Measurements from ENCODE around the gene FAR2.
"Not testable (repeated sequence)": the region's sequence is repeated elsewhere in the genome, so short reads cannot be mapped to it uniquely, and the experiment has no call there.

The FAR2 gene

GRCh38 chr12:29385194-29385593 lies 236.1 kb downstream of the FAR2 start:
- H3K9ac ChIP-seq (ENCODE audit: low read length); H3K4me3 ChIP-seq (ENCODE audit: low read length); H3K27me3 ChIP-seq (ENCODE audit: control insufficient read depth, insufficient read depth, low read length); H3K9me3 ChIP-seq (ENCODE audit: control insufficient read depth, low read length); H3K4me1 ChIP-seq (ENCODE audit: control insufficient read depth, insufficient read depth, low read length); H3K36me3 ChIP-seq (ENCODE audit: control insufficient read depth, insufficient read depth, low read length): not testable (repeated sequence)

Measured in mucosa of stomach (tissue), 1 donor.